Pulmonary artery endothelial cell (primary cell): ENCODE results near the gene SGMS1. TPM values are rescaled to one million over a fixed set of nuclear protein-coding genes. Genes with fewer than 3 reads are reported as not detected.

Source experiments
- DNase-seq: peaks from one replicate; pipeline ENCODE4 v3.0.0-alpha.2; 2011; ENCODE audit warnings: low read depth, low spot score
- total RNA-seq: library from RNA; depleted of rRNA; stranded (reverse); fragments of >200 nt; gene quantifications from 2 replicates; pipeline ENCODE4 v1.2.3, GENCODE V29; 2014

The SGMS1 gene
- total RNA-seq, 1 donor from 2014 or later, result 34.2 TPM

DNA sequence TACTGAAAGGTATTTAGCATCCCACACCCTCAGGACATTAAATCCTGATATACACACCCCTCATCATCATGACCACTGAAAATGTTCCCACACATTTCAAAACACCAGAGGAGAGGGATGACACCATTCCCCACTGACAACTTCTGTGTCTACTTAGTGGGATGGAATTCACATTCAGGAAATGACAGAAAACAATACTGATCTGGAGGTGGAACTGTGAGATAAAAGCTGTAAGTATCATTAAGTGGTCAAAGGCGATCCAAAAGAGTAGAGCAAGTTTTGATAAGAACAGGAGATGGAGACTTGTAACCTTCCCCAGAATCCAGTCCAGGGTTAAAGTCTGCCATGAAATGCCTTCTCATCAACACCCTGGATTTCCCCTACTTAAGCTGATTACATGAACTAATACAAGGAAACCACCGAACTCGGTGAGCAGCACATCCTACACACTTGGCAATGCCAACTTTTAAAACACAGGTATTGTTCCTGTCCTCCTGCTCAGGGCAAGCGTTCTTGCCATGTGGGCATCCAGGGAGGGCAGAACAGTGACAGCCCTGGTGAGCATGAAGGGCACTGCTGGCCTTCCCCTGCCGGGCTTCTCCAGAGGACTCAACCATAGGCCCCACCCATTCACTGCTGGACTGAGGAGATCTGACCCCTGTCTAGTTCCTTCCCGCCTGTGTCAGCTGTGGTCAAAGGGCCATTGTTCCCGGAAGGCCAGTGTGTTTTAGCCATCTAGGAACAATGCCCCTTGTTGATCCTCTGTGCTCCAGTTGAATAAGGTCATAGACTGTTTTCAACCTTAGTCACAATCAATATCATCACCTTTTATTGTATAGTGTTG lies 85.0 kb downstream of the SGMS1 start:
- DNase-seq, result no peak

DNA sequence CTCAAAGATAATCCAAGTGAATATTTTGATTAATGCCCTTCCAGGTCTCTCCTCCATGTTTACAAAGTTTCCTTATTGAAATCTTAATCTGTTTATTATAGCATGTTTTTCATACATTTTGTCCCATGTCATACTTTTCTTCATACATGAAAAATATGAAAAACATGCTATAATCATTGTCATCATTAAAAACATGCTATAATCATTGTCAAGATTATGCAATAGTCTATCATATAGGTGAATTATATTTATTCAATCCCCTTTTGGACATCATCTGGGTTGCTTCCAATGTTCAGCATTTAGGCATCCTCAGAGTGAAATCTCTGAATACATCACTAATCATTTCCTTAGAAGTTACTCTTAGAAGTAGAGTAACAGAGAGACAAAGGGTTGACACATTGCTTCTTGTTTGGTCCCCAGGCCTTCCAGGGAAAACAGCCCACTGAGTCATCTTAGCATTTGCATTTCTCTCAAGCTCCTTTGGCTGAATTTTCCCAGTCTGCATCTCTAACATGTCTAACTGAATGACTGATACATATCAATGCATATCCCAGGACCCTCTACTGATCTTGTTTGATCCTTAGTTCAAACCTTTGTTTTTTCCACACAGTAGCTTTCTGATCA lies 87.0 kb downstream of the SGMS1 start:
- DNase-seq, result peak; percentile 19

DNA sequence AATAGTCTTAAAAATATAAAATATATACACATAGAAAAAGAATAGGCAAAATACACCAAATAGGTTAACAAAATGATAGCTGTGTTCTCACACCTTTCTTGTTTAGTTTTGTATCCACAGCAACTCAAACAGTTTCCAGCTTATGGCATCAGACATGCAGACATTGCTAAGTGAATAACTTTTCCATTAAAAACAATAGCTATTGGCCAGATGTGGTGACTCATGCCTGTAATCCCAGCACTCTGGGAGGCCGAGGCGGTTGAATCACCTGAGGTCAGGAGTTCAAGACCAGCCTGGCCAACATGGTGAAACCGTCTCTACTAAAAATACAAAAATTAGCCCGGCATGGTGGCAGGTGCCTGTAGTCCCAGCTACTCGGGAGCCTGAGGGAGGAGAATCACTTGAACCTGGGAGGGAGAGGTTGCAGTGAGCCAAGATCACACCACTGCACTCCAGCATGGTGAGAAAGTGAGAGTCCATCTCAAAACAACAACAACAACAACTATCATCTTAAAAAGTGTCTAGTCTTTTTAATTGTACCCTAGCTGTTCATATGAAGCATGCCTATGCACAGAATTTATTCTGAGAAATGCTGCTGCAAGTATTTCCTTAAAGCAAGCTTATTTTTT lies 88.9 kb downstream of the SGMS1 start:
- DNase-seq, result peak; percentile 44

DNA sequence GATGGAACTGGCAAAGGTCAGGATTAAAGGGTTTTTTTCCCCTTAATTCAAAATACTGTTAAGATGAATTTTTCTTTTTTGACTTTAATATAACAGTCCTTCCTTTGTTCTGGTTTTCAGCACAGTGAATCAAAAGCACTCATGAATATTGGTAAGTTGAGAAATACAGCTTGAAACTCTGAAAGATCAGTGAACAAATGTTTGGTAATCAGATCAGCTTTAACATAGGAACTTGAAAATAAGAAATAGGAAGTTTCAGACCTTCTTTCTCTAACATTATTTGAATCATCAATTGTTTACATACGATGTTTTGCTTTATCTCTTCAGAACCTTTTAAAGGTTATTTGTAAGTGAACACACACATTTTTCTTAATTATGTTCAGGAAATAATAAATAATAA lies 90.5 kb downstream of the SGMS1 start:
- no peak for DNase-seq

- DNase-seq, result no peak
Observed at GRCh38 chr10:50531388-50532077, 92.2 kb downstream of the SGMS1 start.

DNA sequence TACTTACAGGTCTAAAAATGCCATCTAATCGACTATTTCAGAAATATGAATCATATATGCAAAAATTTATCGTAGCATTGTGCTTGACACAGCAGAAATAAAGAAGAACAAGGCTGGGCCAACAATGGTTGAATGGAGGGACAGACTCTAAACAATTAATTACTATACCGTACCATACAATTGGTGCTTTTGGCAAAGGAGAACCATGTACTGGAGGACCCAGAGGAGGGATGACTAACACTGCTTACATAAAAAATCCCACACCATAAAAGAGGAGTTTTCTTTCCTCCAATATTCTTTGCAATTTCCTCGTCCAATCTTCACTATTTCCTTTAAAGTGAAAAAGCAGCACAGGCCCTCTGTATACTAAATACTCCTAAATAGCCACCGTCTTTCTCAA lies 94.1 kb downstream of the SGMS1 start:
- no peak for DNase-seq

- DNase-seq, result no peak
Observed at GRCh38 chr10:50528206-50528605, 95.5 kb downstream of the SGMS1 start.

GRCh38 chr10:50527442-50528043 lies 96.2 kb downstream of the SGMS1 start:
- no peak for DNase-seq

- DNase-seq, result no peak
Observed at GRCh38 chr10:50526185-50526584, 97.6 kb downstream of the SGMS1 start.

GRCh38 chr10:50523357-50523756 lies 100.4 kb downstream of the SGMS1 start:
- DNase-seq, result no peak

DNA sequence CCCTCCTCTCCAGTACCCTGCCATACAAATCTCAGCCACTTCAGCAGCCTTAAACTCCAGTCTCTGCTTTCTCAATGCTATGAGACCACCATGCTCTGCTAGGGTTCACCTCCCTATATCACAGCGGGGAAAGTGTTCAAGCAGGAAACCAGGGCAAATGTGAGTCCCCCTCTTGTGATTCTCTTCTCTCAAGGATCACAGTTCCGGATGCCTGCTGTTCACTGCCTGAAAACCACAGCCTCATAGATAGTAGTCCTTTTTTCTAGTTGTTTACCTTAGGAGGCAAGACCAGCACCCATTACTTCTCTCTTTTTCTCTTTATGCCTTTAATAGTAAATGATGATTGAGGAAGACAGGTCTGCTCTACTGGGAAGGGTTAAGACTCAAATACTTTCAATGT lies 100.8 kb downstream of the SGMS1 start:
- no peak for DNase-seq

- DNase-seq, result no peak
Observed at GRCh38 chr10:50520115-50520514, 103.6 kb downstream of the SGMS1 start.

DNA sequence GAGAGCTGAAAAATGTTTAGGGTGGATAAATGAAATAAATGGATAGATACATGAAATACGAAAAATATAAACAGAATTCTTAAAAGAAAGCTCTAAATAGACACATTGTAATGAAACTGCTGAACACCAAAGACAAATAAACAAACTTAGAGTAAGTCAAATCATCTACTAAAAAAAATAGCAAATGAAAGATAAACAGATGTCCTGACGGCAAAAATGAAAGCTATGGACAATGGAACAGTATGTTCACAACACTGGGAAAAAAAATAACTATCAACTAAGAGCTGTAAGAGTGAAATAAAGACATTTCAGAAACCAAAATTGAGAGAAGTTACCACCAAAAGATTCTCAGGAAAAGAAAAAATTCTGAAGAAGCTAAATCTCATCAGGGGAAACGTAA lies 106.1 kb downstream of the SGMS1 start:
- no peak for DNase-seq

DNA sequence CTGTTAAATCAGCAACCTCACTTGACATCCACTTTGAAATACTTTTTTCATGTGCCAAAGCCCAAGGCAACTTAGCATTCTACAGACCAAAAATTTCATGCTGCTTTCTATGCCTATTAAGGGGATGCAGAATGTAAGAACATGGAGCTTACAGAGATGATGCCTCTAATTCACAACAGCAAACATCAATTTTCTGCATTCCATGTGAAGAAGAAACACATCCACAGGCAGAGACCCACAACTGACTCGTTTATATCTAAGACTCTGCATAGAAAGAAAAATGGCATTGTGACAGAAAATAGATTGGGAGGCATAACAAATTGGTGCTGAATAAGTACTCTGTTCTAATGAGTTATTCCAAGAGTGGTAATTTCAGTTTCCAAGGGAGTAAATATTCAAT lies 107.6 kb downstream of the SGMS1 start:
- DNase-seq, result no peak

DNA sequence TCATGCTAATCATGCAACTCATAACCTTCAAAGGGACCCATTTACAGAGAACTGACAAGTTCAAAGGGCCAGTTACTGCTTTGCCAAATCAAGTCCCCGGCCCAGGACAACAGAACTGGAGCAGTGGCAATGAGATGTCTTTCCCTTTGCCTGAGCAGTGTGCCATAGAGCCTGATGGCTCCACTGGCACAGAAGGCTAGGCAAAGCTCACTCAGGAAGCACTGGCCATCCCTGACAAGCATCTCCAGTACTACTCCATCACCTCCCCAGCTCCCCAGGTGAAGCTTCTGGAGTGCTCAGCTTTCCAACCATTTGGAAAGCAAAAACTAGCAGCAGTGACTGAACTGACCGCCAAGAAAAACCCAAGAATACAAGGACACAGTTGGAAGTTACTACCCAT lies 108.3 kb downstream of the SGMS1 start:
- no peak for DNase-seq

- no peak for DNase-seq
Observed at GRCh38 chr10:50514995-50515394, 108.8 kb downstream of the SGMS1 start.

GRCh38 chr10:50513956-50514355 lies 109.8 kb downstream of the SGMS1 start:
- DNase-seq, result no peak

DNA sequence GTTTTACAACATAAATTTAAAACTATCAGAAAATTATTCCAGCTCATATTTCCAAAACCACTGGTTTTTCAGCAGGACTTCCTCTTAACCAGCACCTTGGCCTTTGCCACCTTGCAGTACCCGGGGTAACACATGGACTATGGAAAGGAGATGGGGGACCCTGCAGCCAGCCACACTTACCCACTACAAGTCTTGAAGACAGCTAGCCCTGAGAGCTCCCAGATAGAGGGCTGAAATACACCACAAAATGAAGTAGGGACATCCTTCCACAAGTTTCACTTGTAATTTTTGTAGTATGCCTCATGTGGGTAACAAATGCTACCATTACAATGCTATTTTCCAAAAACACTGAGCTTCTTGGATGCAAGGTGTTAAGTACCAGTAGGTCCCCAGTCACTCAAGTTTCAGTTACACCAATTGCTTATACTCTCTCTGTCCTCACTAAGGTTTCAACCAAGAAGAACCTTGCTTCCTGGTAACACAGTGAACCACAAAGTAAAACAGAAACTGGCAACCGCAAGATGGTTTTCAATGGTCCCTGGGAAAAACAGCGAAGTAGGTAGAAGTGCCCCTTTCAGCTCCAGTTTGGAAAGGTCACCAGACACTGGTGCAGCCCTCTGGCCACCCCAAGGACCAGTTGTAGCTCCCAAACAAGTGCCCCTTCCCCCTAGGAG lies 110.9 kb downstream of the SGMS1 start:
- no peak for DNase-seq

- DNase-seq, result no peak
Observed at GRCh38 chr10:50512214-50512595, 111.6 kb downstream of the SGMS1 start.

DNA sequence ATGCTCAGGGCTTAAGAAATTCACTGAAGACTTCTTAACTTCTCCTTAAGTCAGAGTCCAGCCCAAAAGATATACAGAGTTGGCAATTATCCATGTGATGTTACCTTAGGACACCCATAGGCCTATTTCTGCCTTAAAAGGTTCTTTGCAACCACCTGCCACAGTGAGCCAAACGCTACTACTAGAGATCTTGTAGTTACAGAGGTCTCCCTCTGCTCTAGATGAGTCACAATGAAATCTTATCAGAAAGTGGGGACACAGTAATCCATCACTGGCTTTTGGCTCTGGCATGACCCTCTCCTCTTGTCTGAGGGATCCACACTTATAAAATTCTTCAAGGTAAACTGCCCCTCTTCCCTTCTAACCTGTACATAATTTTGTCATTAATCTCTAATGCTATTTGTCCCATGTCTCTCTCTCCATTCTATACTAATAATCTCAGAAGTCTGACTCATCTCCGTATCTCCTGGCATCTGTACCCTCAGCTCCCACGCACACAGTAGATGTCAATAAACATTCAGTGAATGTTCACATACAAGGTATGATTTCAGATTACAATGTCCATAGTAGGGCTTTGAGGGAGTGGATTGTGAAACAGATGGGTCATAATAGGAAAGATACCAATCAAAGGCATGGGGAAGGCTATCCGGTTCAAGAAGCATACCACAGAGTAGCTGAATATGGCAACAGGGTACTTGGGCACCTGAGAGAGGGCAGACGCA lies 112.1 kb downstream of the SGMS1 start:
- DNase-seq, result no peak
